A549 (cell line): Measurements from ENCODE around the gene ADSL. TPM values are rescaled to one million over a fixed set of nuclear protein-coding genes. Genes with fewer than 3 reads are reported as not detected.

Source experiments
- ATAC-seq, 2 experiments: fragments of 200-7000 bp in 1 of 2; fragments of >200 bp in 1 of 2; cut with Nextera tagmentation in 1 of 2; cut with Tn5 transposase in 1 of 2; 3 replicates each; pipeline versions ENCODE4 v1.8.0 to v1.9.1; 2018 to 2020; ENCODE audit warnings: mild to moderate bottlenecking in 1 of 2, moderate library complexity in 1 of 2
- CTCF ChIA-PET: fragments of 300-600 bp; sonication (Branson Sonifier 250); formaldehyde crosslinking; extraction: SDS; loops from one replicate; lab custom pipeline; 2021; ENCODE audit warnings: antibody characterized with exemption, inconsistent platforms; lab: Yijun Ruan, JAX
- POLR2A ChIA-PET: fragments of 350-600 bp; formaldehyde crosslinking; extraction: SDS; loops from one replicate; lab custom pipeline; 2021; ENCODE audit warnings: antibody characterized with exemption, inconsistent platforms; lab: Yijun Ruan, JAX
- DNase-seq, 2 experiments: peaks; one replicate each; pipeline versions ENCODE4 v3.0.0 to v3.0.0-alpha.2; 2011 to 2016; ENCODE audit warnings: low read depth in 1 of 2, low spot score in 1 of 2
- FAIRE-seq: peaks from 2 replicates; lab custom pipeline; 2011; peaks lifted over from hg19 to GRCh38; lab: Jason Lieb, UNC
- H3K27ac ChIP-seq, 2 experiments: fragments of >200 bp; sonication (Bioruptor Twin); formaldehyde crosslinking; 3 replicates each; pipeline ENCODE4 v1.5.1; 2016 to 2017
- H3K4me1 ChIP-seq: fragments of >200 bp; sonication (Bioruptor Twin); formaldehyde crosslinking; 3 replicates; pipeline ENCODE4 v1.6.1; 2016
- H3K4me2 ChIP-seq: fragments of >200 bp; sonication (Bioruptor Twin); formaldehyde crosslinking; 3 replicates; pipeline ENCODE4 v1.6.1; 2016
- H3K4me3 ChIP-seq: fragments of >200 bp; sonication (Bioruptor Twin); formaldehyde crosslinking; 3 replicates; pipeline ENCODE4 v1.5.1; 2016
- H3K9me3 ChIP-seq: fragments of >200 bp; sonication (Bioruptor Twin); formaldehyde crosslinking; 3 replicates; pipeline ENCODE4 v1.6.1; 2016
- ATOH8 ChIP-seq: fragments of 250-450 bp; sonication (Bioruptor Pico); IDR thresholded peaks from 2 replicates; pipeline ENCODE4 v1.5.0; 2020; ENCODE audit warnings: low read depth, mild to moderate bottlenecking, moderate library complexity
- CBX2 ChIP-seq: fragments of 200-600 bp; sonication (generic); IDR thresholded peaks from 2 replicates; pipeline ENCODE4 v1.6.1; 2016; ENCODE audit warnings: low read depth, mild to moderate bottlenecking, borderline replicate concordance
- CEBPB ChIP-seq, 2 experiments: fragments of >200 bp in 1 of 2; sonication (Bioruptor Twin) in 1 of 2; formaldehyde crosslinking in 1 of 2; IDR thresholded peaks; 2 replicates each; pipeline ENCODE4 v1.6.1; 2012 to 2016
- CHD2 ChIP-seq: fragments of 150-350 bp; IDR thresholded peaks from 2 replicates; pipeline ENCODE4 v1.6.1; 2014; ENCODE audit warnings: low read length; ENCODE audit not compliant: partially characterized antibody
- CHD4 ChIP-seq: fragments of 200-600 bp; sonication (generic); IDR thresholded peaks from 2 replicates; pipeline ENCODE4 v1.6.1; 2016; ENCODE audit warnings: antibody characterized with exemption, mild to moderate bottlenecking, borderline replicate concordance
- E2F6 ChIP-seq: IDR thresholded peaks from 2 replicates; pipeline ENCODE4 v1.6.1; 2012; ENCODE audit warnings: low read depth, borderline replicate concordance
- EHMT2 ChIP-seq: fragments of 200-600 bp; sonication (generic); IDR thresholded peaks from 2 replicates; pipeline ENCODE4 v1.6.1; 2016; ENCODE audit warnings: antibody characterized with exemption, low read depth, mild to moderate bottlenecking, moderate library complexity
- ELK1 ChIP-seq: fragments of 150-350 bp; IDR thresholded peaks from 2 replicates; pipeline ENCODE4 v1.6.1; 2014; ENCODE audit warnings: low read depth, mild to moderate bottlenecking, low read length
- ESRRA ChIP-seq: fragments of 150-350 bp; IDR thresholded peaks from 2 replicates; pipeline ENCODE4 v1.6.1; 2014; ENCODE audit warnings: mild to moderate bottlenecking, low read length, borderline replicate concordance
- GATA3 ChIP-seq: IDR thresholded peaks from 2 replicates; pipeline ENCODE4 v1.6.1; 2012; ENCODE audit warnings: borderline replicate concordance
- HOXA7 ChIP-seq: fragments of 250-450 bp; sonication (Bioruptor Pico); IDR thresholded peaks from 2 replicates; pipeline ENCODE4 v1.5.0; 2020; ENCODE audit warnings: mild to moderate bottlenecking, moderate library complexity
- HOXB13 ChIP-seq: fragments of 250-450 bp; sonication (Bioruptor Pico); IDR thresholded peaks from 2 replicates; pipeline ENCODE4 v1.5.0; 2020; ENCODE audit warnings: low read depth, mild to moderate bottlenecking, moderate library complexity
- PBX3 ChIP-seq: IDR thresholded peaks from 2 replicates; pipeline ENCODE4 v1.6.1; 2012
- PHF8 ChIP-seq: fragments of 200-600 bp; sonication (generic); IDR thresholded peaks from 2 replicates; pipeline ENCODE4 v1.6.1; 2016; ENCODE audit warnings: low read depth, mild to moderate bottlenecking, antibody characterized with exemption, moderate library complexity, borderline replicate concordance
- POLR2A ChIP-seq: IDR thresholded peaks from 2 replicates; pipeline ENCODE4 v1.6.1; 2012; ENCODE audit warnings: mild to moderate bottlenecking, low read length
- POLR2AphosphoS2 ChIP-seq: conservative IDR thresholded peaks from 2 replicates; pipeline ENCODE4 v1.6.1; 2012; ENCODE audit warnings: low read length, improper control_type of control experiment, inconsistent platforms
- RAD21 ChIP-seq, 2 experiments: fragments of >200 bp in 1 of 2; sonication (Bioruptor Twin) in 1 of 2; formaldehyde crosslinking in 1 of 2; IDR thresholded peaks in 1 of 2; conservative IDR thresholded peaks in 1 of 2; 2 replicates in 1 of 2; 3 replicates in 1 of 2; pipeline ENCODE4 v1.6.1; 2012 to 2018; ENCODE audit warnings: inconsistent platforms in 1 of 2
- RARB ChIP-seq: fragments of 250-450 bp; sonication (Bioruptor Pico); IDR thresholded peaks from 2 replicates; pipeline ENCODE4 v1.8.0; 2021; ENCODE audit warnings: mild to moderate bottlenecking, moderate library complexity
- RCOR1 ChIP-seq: fragments of 150-350 bp; IDR thresholded peaks from 2 replicates; pipeline ENCODE4 v1.6.1; 2014; ENCODE audit warnings: antibody characterized with exemption, low read length, low read depth
- REST ChIP-seq: fragments of 200-600 bp; sonication (generic); IDR thresholded peaks from 2 replicates; pipeline ENCODE4 v1.6.1; 2016; ENCODE audit warnings: antibody characterized with exemption, mild to moderate bottlenecking, moderate library complexity
- SMC3 ChIP-seq: fragments of >200 bp; sonication (Bioruptor Twin); formaldehyde crosslinking; IDR thresholded peaks from 3 replicates; pipeline ENCODE4 v1.6.1; 2018; ENCODE audit warnings: inconsistent platforms
- SREBF2 ChIP-seq: fragments of 450-650 bp; IDR thresholded peaks from 2 replicates; pipeline ENCODE4 v1.6.1; 2014; ENCODE audit warnings: mild to moderate bottlenecking, moderate library complexity
- TFCP2L1 ChIP-seq: fragments of 250-450 bp; sonication (Bioruptor Pico); IDR thresholded peaks from 2 replicates; pipeline ENCODE4 v1.5.0; 2021; ENCODE audit warnings: mild to moderate bottlenecking
- ZFP36 ChIP-seq: fragments of 450-650 bp; IDR thresholded peaks from 2 replicates; pipeline ENCODE4 v1.6.1; 2014; ENCODE audit warnings: borderline replicate concordance; ENCODE audit not compliant: partially characterized antibody
- WGBS: methylation state at CpG from one replicate; pipeline ENCODE4 v1.1.6; 2017; ENCODE audit errors: missing lambda C conversion rate; 5-methylcytosine and 5-hydroxymethylcytosine counted together
- polyA plus RNA-seq, 4 experiments: library from polyadenylated mRNA; depleted of rRNA in 3 of 4; stranded (reverse); fragments of >200 nt; fragmentation: RNase III in 1 of 4; extraction: RNeasy Plus Mini Kit Qiagen cat#74134 plus additional on column Dnase treatment in 1 of 4; gene quantifications; 2 replicates in 3 of 4; 3 replicates in 1 of 4; pipeline ENCODE4 v1.2.3, GENCODE V29; 2011 to 2017

The ADSL gene
- polyA plus RNA-seq, 2 of the 4 experiments (the other 2 are of a cell fraction), result 85.6 to 126 TPM

GRCh38 chr22:40429481-40429880 lies 83.2 kb downstream of the ADSL start:
- ATAC-seq, result no peak
- no CpG with 5 or more reads among the region's 4 CpGs for WGBS
- DNase-seq, result no peak
- no peaks in the 10 kb centered on the region for H3K9me3 ChIP-seq
- no peaks in the 10 kb centered on the region for H3K4me1 ChIP-seq
- ChIA-PET POLR2A (no interaction called here), CTCF (interaction anchor here (3.4 to 3.5 kb wide), 2 partner anchors 8 to 217 kb away, joined by 12 to 19 read pairs; no protein-coding TSS in a partner anchor)
- TF ChIP-seq CEBPB (IDR thresholded peaks at IDR 0.05) (no peak), CBX2 (no peak), ATOH8 (CRISPR knock-in tag) (no peak), RCOR1 (no peak), POLR2A (no peak), HOXB13 (CRISPR knock-in tag) (no peak), PBX3 (no peak), CHD4 (no peak), POLR2AphosphoS2 (no peak)
- no peak overlapping the region for H3K27ac ChIP-seq
- no peak for FAIRE-seq
- H3K4me2 ChIP-seq, result no peak overlapping the region
- H3K4me3 ChIP-seq, result no peak overlapping the region

- Histone ChIP-seq H3K4me2 (no peak overlapping the region), H3K9me3 (no peaks in the 10 kb centered on the region), H3K4me1 (peaks cover 1% of the 10 kb centered on the region; the same call in 1 of the 3 replicates), H3K27ac (no peak overlapping the region), H3K4me3 (no peak overlapping the region)
- 94% methylated on average over 4 of the region's 4 CpGs for WGBS
- ATAC-seq, result no peak
- ChIA-PET POLR2A (no interaction called here), CTCF (interaction anchor here (1.2 to 7.3 kb wide), 2 partner anchors 10 to 214 kb away, joined by 3 to 70 read pairs; no protein-coding TSS in a partner anchor)
- no peak for FAIRE-seq
- no peak for TF ChIP-seq RARB (CRISPR knock-in tag)
- no peak for DNase-seq
Measured at GRCh38 chr22:40430991-40431390, 84.7 kb downstream of the ADSL start.

GRCh38 chr22:40432157-40432556 lies 85.9 kb downstream of the ADSL start:
- no peaks in the 10 kb centered on the region for H3K9me3 ChIP-seq
- H3K4me1 ChIP-seq, result peaks cover 13% of the 10 kb centered on the region
- POLR2A ChIA-PET, result no interaction called here
- FAIRE-seq, result no peak
- no peak for ATAC-seq
- H3K4me3 ChIP-seq, result no peak overlapping the region
- whole genome bisulfite sequencing, result 95% methylated on average over 5 of the region's 5 CpGs
- no peak for DNase-seq
- TF ChIP-seq PHF8, result no peak
- TF ChIP-seq CBX2, result no peak
- TF ChIP-seq REST, result no peak
- no peak for TF ChIP-seq ELK1
- TF ChIP-seq SMC3, result no peak
- no peak for TF ChIP-seq RAD21 (conservative IDR thresholded peaks at IDR 0.05 in 1 of 2, IDR thresholded peaks at IDR 0.05 in 1 of 2)
- TF ChIP-seq EHMT2, result no peak
- TF ChIP-seq HOXA7, result no peak
- no peak for TF ChIP-seq ESRRA
- no peak for TF ChIP-seq ZFP36
- no peak for TF ChIP-seq CEBPB (IDR thresholded peaks at IDR 0.05)
- TF ChIP-seq E2F6, result no peak
- no peak for TF ChIP-seq GATA3
- TF ChIP-seq TFCP2L1 (CRISPR knock-in tag), result no peak
- no peak for TF ChIP-seq CHD2
- TF ChIP-seq SREBF2, result no peak
- no peak overlapping the region for H3K27ac ChIP-seq
- CTCF ChIA-PET, result interaction anchor here (0.7 to 7.3 kb wide), 3 partner anchors 9 to 213 kb away, joined by 3 to 70 read pairs (median 4); no protein-coding TSS in a partner anchor
- H3K4me2 ChIP-seq, result no peak overlapping the region
